ENCODE data around the gene CSE1L. TPM values are rescaled to one million over a fixed set of nuclear protein-coding genes. Genes with fewer than 3 reads are reported as not detected.

Gene CSE1L
- total RNA-seq, 1 experiment from 2014 or later: 193 TPM

- Histone ChIP-seq H3K9me3 (ENCODE audit: low read depth, low read length, poor library complexity, severe bottlenecking) (no peaks in the 10 kb centered on the region), H3K27ac (ENCODE audit: low read depth, low read length, poor library complexity, severe bottlenecking) (no peak overlapping the region), H3K27me3 (replicated peaks; ENCODE audit: insufficient read depth, low read depth, low read length, poor library complexity) (no peaks in the 10 kb centered on the region), H3K4me1 (ENCODE audit: insufficient read depth, low read length, poor library complexity, severe bottlenecking) (no peaks in the 10 kb centered on the region), H3K36me3 (ENCODE audit: insufficient read depth, low read length, poor library complexity, severe bottlenecking) (peaks cover 76% of the 10 kb centered on the region), H3K4me3 (ENCODE audit: low read depth, low read length, poor library complexity, severe bottlenecking) (no peak overlapping the region)
- CTCF ChIA-PET: interaction anchor here (1.0 kb wide), 1 partner anchor 481 kb away, joined by 6 read pairs; no protein-coding TSS in a partner anchor
- TF ChIP-seq CTCF (conservative IDR thresholded peaks at IDR 0.05; ENCODE audit: low read depth, low read length) (no peak), EZH2 (IDR thresholded peaks at IDR 0.05; ENCODE audit: borderline replicate concordance, low read depth, low read length, poor library complexity, severe bottlenecking) (no peak)
- POLR2A ChIA-PET (ENCODE audit: low non-redundant PET): interaction anchor here (0.7 kb wide), 1 partner anchor 14 kb away, joined by 3 read pairs; no protein-coding TSS in a partner anchor
- BruUV-seq (replicated peaks): no TSS peak
- intact Hi-C loops (cut with micrococcal nuclease; ENCODE audit: unreplicated experiment): no loop called here
- DNase-seq (ENCODE audit: low spot score): no peak
Observed at GRCh38 chr20:49100972-49101371, 54.9 kb downstream of the CSE1L start.

DNA sequence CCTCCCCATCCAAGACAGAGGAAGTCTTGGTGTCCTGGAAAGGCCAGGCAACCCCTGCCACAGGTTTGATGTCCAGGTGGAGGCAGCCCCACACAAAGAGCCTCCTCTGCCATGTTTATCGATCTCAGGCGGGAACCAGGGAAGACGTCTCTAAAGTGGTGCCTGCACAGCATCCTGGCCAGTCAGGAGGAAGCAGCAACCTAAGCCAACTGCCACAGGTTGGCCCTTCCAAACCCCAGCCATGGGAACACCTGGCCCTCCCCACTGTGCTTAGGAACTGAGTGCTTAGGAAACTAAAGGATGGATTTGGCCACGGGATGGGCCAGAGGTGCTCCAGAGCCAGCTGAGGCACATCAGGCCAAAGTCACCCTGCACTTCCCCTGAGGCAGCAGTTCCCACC is 56.9 kb downstream of the CSE1L start:
- no peak for TF ChIP-seq EZH2 (IDR thresholded peaks at IDR 0.05; ENCODE audit: borderline replicate concordance, low read depth, low read length, poor library complexity, severe bottlenecking)
- no peak for TF ChIP-seq CTCF (conservative IDR thresholded peaks at IDR 0.05; ENCODE audit: low read depth, low read length)
- Histone ChIP-seq H3K9me3 (ENCODE audit: low read depth, low read length, poor library complexity, severe bottlenecking) (no peaks in the 10 kb centered on the region), H3K27me3 (replicated peaks; ENCODE audit: insufficient read depth, low read depth, low read length, poor library complexity) (no peaks in the 10 kb centered on the region), H3K27ac (ENCODE audit: low read depth, low read length, poor library complexity, severe bottlenecking) (no peak overlapping the region), H3K4me1 (ENCODE audit: insufficient read depth, low read length, poor library complexity, severe bottlenecking) (no peaks in the 10 kb centered on the region), H3K4me3 (ENCODE audit: low read depth, low read length, poor library complexity, severe bottlenecking) (no peak overlapping the region), H3K36me3 (ENCODE audit: insufficient read depth, low read length, poor library complexity, severe bottlenecking) (peaks cover 60% of the 10 kb centered on the region)
- no peak for DNase-seq (ENCODE audit: low spot score)
- BruUV-seq (replicated peaks): no TSS peak
- POLR2A ChIA-PET (ENCODE audit: low non-redundant PET): no interaction called here
- intact Hi-C loops (cut with micrococcal nuclease; ENCODE audit: unreplicated experiment): no loop called here
- CTCF ChIA-PET: no interaction called here

DNA sequence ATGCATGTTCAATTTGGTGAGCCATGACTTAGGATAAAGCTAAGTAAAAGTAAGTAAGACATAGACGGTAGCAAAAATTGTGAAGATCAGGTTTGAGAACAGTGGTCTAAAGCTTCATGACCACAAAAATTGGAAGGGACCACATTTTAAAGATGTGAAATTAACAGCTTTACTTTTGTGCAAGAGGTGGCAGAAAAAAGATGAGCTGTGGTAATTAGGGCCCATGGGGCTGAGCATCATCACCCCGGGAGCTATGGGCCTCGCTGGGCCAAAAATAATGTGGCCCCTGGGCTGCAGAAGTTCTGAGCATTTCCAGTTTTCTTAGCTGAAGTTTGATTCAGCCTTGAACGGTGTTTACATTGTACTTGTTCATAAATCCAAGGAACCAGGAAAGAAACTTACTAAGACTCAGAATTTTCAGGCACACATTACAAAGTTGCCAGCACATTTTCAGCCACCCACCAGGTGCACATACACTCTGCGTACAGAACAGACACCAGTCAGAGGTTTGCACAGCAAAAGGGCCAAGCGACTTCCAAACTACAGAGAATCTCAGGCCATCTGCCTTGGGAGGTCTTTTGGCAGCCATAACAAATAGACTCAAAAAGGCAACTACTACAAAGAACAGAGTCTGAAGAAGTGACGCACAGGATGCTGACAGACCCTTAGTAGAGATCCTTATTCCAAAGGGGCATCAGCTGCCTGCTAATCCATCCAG is 57.7 kb downstream of the CSE1L start:
- BruUV-seq (replicated peaks): no TSS peak
- TF ChIP-seq EZH2 (IDR thresholded peaks at IDR 0.05; ENCODE audit: borderline replicate concordance, low read depth, low read length, poor library complexity, severe bottlenecking): no peak
- no peak for TF ChIP-seq CTCF (conservative IDR thresholded peaks at IDR 0.05; ENCODE audit: low read depth, low read length)
- CTCF ChIA-PET: no interaction called here
- no peaks in the 10 kb centered on the region for H3K27me3 ChIP-seq (replicated peaks; ENCODE audit: insufficient read depth, low read depth, low read length, poor library complexity)
- POLR2A ChIA-PET (ENCODE audit: low non-redundant PET): no interaction called here
- no peaks in the 10 kb centered on the region for H3K9me3 ChIP-seq (ENCODE audit: low read depth, low read length, poor library complexity, severe bottlenecking)
- H3K4me3 ChIP-seq (ENCODE audit: low read depth, low read length, poor library complexity, severe bottlenecking): no peak overlapping the region
- no peaks in the 10 kb centered on the region for H3K4me1 ChIP-seq (ENCODE audit: insufficient read depth, low read length, poor library complexity, severe bottlenecking)
- intact Hi-C loops (cut with micrococcal nuclease; ENCODE audit: unreplicated experiment): no loop called here
- no peak for DNase-seq (ENCODE audit: low spot score)
- peaks cover 52% of the 10 kb centered on the region for H3K36me3 ChIP-seq (ENCODE audit: insufficient read depth, low read length, poor library complexity, severe bottlenecking)
- peak overlapping the region; percentile 22 for H3K27ac ChIP-seq (ENCODE audit: low read depth, low read length, poor library complexity, severe bottlenecking)
